GM21367 (cell line): ENCODE measurements around the gene STRN.
"Not testable (repeated sequence)": the region's sequence is repeated elsewhere in the genome, so short reads cannot be mapped to it uniquely, and the experiment has no call there.

Experiments used
- ATAC-seq: cut with Tn5 transposase; IDR thresholded peaks from one replicate; pipeline ENCODE4 v1.9.1; 2021; ENCODE audit not compliant: unreplicated experiment

STRN gene

DNA sequence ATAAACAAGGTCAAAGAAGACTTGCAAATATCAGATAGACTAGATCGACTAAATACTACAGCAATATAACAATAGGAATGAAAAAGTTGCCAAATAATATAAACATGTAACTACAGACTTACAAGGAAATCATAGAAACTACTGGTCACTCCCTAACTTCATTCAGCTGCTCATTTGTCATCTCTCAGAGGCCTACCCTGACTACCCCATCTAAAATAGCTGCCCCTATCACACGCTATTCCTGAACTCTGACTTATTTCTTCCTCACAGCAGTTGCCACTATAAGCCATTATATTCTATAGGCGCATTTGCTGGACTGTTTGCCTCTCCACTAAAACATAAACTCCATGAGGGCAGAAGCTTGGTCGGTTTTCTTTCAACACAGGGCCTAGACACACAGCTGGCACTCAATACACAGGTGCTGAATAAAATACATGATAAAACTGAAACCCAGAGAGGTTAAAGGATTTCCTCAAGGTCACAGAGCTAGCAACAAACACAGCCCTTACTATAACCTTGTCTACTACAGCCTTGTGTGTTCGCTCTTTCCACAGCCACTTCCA lies 1.8 kb downstream of the STRN start:
- ATAC-seq = no peak

DNA sequence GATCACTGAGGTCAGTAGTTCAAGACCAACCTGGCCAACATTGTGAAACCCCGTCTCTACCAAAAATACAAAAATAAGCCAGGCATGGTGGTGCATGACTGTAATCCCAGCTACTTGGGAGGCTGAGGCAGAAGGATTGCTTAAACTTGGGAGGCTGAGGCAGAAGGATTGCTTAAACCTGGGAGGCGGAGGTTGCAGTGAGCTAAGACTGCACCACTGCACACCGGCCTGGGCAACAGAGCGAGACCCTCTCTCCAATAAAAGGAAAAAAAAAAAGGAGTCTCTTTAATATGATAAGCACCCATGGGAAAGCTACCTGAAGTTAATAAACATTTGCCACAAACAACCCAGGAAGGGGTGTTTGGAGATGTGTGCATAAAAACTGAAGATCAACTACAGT lies 2.6 kb downstream of the STRN start:
- no peak for ATAC-seq

DNA sequence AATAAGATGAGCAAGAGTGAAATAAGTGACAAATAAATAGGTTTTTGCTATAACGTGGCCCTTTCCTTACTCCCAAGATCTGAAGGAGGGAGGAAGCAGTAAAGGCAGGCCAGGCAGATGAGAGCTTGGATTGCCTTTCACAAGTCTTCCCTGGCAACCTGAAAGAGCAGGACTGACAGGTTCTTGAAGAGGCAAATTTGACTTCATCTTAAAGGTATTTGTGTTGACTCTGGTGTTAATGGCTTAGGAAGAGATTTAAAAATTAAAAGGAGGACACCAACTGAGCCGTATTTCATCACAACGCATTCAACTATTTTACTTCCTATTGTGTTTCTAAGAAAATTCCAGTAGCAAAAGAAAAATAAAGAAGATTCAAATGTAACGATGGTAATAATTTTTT lies 3.2 kb downstream of the STRN start:
- no peak for ATAC-seq

DNA sequence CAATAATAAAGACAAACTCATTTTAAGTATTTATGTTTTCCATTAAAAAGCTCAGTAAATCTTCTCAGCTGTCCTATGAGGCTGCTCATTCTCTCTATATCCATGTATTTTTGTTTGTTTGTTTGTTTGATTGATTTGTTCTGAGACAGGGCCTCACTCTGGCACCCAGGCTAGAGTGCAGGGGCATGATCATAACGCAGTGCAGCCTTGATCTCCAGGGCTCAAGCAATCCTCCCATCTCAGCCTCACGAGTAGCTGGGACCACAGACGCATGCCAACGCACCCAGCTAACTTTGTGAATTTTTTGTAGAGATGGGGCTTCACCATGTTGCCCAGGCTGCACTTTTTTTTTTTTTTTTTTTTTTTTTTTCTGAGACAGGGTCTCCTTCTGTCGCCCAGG lies 5.6 kb downstream of the STRN start:
- no peak for ATAC-seq

DNA sequence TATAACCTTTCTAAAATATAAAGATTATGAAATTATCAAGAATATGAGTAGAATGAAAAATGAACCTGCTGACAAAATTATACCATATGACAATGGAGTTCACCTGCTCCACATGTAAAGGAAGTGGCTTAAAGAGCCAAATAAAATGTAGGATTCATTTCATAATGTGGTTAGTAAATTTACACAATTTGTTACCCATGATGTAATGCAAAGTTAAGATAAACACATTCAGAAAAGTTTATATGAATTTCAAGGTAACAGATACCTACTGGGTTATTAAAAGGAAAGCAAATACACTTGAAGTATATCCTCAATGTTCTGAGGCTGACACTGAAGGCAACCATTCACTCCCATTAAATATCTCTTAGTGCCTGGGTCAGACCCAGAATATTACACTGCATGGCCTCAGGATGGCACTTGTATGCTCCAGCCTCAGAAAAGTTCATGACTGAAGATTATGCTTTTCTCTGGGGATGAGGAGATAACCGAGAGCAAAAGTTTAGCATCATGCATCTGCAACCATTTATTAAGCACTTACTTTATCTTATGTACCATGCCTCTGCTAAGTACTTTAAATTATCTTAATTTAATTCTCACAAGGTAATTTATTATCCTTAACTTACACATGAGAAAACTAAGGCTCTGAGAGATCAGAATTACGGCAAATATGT lies 6.2 kb downstream of the STRN start:
- no peak for ATAC-seq

DNA sequence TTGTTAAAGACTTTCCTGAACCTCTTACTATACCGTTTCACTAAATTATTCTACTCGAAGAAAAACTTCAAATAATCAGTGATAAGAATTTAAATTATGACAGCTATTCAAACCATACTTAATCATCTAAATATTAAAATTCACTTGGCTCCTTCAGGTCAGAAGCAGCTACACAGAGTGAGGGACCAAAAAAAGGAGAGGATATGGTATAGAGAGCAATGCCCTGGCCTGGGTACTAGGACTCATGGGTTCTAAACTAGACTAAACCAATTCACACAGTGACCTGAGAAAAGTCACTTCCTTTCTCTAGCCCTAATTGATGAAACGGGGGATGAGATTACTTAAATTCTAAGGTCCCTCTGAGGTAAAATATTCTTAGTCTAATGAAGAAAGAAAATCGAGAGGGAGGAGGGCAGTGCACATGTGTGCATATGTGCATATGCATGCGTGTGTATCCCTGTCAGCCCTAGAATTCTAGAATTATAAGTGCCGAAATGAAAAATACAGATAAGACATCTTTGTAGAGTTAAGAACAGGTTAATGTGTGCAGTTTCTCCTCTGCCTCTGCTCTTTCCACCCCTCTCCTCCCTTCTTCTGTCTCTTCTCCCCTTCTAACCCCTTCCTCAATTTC lies 11.2 kb downstream of the STRN start:
- no peak for ATAC-seq

DNA sequence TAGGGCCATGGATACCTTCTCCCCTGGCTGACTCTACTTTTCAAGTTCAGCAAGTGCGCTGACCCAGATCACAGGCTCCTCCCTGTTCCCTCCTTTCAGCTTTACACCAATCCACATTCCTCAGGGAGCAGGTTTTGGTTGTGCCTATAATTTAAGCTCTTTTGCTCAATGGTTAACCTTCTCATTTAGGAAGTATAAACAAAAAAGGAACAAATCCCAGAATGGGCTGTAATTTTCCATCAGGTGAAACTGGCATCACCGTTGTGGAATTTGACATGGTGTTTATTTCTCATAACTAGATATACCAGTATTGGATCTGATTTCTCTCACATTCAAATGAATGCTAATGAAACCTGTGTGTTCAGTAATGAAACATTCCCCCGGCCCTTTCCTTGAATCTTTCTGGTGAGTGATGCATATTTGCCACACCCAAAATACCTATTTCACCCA lies 13.6 kb downstream of the STRN start:
- ATAC-seq = no peak

DNA sequence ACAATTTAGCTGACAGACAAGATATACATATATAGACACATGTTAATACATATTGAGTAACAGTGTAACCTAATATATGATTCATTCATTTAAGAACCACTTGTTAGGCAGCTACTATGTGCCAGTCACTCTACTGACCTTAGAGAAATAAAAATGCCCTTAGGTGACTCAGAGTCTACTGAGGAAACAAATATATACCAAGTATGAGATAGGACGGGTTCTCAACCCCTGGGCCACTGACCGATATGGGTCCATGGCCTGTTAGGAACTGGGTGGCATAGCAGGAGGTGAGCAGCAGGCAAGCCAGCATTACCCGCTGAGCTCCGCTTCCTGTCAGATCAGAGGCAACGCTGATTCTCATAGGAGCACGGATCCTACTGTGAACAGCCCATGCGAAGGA lies 14.8 kb downstream of the STRN start:
- ATAC-seq = no peak

DNA sequence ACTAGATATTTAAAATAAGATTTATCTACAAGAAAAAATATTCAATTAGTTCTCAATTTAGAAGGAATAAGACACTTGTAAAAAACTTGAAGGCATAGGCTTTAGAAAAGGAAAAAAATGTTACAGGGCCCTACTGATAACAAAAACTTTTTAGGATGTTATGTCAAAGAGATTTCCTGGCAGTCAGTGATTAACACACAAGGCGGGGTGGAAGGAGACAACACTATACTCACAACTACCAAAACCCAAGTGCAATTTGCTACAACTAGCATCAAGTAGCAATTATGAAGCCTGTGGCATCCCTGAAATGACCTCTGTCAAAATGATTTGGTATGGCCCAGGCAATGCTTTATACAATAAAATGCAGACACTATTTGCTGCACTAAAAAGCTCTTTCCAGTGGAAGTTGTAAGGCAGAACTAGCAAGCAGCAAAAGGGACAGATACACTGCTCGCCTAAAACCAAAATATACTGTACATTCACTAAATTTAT lies 15.3 kb downstream of the STRN start:
- no peak for ATAC-seq

DNA sequence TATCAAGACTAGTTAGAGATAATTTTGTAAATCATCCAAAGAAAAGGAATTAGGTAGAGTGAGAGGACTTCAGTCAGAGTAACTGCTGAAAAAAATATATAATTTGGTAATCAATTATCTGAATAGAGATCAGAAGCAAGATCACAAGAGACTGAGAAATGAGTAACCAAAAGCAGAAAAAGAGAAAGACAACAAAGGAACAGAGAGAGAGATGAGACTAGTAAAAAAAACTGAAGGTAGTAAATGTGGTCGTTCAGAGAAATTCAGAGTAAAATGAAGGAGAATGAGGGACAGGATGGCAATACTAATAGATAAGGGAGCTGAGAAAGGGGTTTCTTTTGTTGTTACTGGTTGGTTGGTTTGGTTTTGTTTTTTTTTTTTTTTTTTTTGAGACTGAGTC lies 16.5 kb downstream of the STRN start:
- ATAC-seq = no peak

DNA sequence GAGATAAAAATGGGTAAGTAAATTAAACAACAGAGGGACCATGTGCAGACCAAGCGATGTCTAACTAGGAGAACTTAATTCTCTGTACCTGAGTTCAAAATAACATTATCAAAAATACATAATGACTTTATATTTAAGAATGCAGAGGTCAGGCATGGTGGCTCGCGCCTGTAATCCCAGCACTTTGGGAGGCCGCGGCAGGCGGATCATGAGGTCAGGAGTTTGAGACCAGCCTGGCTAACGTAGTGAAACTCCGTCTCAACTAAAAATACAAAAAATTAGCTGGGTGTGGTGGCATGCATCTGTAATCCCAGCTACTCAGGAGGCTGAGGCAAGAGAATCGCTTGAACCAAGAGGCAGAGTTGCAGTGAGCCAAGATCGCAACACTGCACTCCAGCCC lies 21.1 kb downstream of the STRN start:
- not testable (repeated sequence) for ATAC-seq

DNA sequence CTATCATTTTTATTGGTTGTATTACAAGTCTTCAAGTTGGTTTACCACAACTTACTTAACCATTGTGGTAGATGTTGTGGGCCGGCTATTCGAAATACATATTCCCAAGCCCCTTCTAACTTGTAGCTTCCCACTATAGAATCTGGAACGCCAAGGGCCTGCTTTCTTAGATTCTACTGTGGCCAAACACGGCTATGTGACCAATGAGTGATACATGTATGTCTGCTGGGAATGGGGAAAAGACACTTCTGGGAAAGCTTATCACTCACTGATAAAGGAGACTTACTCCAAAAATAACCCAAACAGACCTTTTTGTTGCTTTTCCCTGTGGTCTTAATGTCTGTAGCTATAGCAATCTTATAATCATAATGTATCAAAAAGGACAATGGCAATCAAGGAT lies 24.5 kb downstream of the STRN start:
- no peak for ATAC-seq

DNA sequence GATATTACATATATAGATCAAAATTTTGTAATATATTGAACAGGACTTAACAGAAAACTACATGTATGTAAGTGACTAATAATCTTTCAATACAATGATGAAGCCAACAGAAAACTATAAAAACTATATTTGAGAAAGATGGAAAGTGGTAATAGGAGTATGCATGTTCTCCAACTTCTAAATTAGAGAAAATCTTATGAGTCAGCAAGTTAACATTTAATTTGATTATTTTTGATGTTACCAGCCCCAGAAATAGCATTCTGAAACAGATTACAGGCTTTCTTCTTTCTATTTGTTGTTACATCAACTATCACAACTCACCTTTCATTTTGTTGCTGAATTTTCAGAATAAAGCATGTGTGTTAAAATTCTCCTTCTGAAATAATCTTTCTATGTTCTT lies 29.8 kb downstream of the STRN start:
- ATAC-seq = not testable (repeated sequence)

DNA sequence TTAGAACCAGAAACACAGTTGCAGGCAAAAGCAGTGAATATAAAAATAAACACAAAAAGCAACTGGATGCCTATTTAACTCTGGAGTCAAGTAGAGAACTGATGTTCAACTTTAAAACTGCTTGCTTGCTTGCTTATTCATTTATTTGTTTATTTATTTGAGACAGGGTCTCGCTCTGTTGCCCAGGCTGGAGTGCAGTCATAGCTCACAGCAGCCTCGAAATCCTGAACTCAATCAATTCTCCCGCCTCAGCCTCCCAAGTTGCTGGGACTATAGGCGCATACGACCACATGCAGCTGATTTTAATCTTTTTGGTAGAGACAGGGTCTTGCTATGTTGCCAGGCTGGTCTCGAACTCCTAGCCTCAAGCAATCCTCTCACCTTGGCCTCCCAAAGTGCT lies 34.6 kb downstream of the STRN start:
- ATAC-seq = not testable (repeated sequence)

DNA sequence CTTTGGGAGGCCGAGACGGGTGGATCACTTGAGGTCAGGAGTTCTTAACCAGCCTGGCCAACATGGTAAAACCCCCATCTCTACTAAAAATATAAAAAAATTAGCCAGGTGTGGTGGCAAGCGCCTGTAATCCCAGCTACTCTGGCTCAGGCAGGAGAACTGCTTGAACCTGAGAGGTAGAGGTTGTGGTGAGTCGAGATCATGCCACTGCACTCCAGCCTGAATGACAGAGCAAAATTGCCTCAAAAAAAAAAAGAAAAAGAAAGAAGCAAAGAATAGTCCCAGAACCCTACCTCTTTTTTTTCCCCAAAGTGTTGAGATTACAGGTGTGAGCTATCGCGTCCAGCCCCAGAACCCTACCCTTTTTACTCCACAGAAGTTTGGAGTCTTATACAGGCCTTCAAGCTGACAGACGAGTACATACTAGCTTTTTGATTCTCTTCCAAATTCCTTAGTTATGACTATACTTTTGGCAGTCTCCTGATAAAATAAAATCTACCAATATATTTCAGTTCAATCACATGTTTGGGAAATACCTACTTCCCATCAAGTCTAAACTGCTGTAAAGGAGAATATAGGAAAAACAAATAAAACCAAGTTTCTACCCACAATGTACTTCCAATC lies 35.4 kb downstream of the STRN start:
- ATAC-seq = not testable (repeated sequence)

DNA sequence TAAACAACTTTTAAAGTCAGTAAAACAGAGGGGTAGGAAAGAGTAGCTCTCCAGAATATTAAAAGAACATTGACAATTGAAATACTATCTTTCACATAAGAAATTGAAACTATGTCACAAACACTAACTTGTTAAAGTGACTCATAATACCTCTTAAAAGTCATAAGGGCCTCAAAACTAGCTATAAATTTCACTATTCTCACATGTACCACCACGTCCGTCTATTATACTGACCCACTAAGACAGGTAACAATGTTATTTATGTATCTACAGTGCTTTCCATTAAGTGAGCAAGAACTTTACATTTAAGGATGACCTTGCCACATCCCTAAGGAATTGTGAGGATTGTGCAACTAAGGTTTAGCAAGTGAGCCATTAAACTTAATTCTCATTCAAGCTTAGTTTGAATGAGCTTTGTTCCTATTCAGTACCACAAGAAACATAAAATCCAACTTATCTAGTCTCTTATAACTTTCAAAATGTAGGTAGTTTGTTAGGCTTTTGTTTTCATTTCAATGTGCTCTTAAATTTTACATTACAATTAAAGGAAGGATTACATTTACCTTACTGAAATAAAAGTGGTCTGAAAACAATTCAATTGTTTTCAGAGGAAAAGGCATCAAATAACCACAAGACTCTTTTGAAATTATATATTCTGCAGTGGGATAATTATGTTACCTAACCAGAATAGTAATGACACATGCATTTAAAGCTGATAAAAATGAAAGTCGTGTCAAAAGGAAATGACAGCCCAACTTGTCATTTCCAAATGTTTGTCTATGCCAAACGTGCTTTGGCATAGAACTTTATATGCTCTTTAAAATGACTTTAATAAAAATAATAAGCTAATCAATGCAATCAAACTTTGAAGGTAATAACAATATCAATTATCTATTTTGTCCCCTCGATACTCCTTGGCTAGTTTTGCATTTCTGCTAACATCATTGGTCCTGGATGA lies 39.9 kb downstream of the STRN start:
- not testable (repeated sequence) for ATAC-seq

DNA sequence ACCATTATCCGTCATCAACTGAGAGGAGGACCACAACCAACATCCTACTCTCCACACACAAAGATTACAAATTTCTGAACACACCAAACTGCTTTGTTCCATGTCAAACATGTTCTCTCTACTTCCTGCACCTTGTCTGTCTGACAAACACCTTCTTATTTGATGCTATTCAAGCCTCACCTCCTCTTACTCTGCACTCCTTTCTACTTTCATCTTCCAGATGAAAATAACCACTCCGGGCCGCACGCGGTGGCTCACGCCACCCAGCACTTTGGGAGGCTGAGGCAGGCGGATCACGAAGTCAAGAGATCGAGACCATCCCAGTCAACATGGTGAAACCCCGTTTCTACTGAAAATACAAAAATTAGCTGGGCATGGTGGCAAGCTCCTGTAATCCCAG lies 43.7 kb downstream of the STRN start:
- not testable (repeated sequence) for ATAC-seq

DNA sequence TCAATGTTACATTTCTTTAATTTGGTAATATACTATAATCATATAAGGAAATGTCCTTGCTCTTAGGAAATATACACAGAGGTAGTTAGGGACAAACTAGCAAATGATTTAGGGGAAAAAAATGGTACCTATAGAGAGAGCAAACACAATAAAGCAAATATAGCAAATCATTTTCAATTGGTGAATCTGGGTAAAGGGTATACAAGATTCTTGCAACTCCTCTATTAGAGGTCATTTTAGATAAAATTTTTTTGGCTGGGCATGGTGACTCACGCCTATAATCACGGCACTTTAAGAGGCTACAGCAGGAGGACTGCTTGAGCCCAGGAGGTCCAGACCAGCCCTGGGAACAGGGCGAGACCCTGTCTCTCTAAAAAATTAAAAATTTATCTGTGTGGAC lies 44.4 kb downstream of the STRN start:
- ATAC-seq = no peak

DNA sequence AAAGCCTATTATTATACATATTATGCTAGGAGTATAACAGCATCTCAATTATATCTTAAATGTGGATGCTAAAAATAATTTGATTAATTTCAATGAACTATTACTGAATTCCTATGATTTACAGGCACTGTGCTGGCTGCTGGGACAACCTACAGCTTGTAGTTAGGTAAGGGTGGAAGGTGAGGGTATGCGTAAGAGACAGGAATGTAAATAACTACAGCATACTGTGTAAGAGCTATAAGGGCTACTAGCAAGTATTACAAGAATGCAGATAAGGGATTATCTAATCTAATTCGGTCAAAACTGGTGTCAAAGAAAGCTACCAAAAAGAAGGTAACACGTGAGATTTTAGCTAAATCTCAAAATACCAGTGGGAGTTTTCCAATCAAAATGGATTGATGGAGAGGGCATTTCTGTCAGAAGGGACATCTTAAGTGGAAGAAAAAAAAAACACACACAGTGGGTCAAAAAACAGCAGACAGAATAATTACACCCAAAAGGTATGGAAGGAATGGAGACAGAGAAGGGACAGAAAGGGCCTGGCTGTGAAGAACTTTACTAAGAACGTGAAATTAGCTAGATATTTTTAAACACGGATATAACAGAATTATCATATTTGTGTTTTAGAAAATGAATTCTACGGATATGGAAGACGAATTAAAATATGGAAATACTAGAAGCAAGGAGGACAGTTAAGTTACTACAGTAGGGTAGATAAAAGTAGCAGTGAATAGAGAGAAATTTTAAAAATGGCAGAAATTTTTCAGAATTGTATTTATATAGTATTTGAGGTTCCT lies 47.1 kb downstream of the STRN start:
- ATAC-seq = no peak

DNA sequence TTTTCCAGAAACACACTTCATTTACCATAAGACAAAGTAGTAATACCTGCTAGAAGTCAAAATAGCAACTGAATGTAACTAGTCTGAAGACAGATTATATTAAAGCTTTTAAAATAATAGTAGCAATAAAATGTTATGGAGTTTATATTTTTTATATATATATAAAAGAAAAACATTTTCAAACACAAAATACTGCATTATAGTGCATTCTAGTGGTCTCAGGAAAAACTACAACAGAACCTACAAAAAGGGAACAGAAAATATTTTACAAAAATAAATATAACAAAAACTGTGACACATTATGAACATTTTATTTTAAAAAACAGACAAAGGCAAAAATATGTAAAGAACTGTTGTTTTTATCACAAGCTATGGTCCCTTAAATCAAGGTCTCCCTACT lies 48.0 kb downstream of the STRN start:
- ATAC-seq = no peak
